ENCODE results near the gene SAYSD1.
A peak's percentile ranks its signal among the peaks of the same experiment; 100 is the strongest.

GRCh38 chr6:39092124-39092523, 22.9 kb downstream of the SAYSD1 start:
- TF ChIP-seq, protein P1, sequence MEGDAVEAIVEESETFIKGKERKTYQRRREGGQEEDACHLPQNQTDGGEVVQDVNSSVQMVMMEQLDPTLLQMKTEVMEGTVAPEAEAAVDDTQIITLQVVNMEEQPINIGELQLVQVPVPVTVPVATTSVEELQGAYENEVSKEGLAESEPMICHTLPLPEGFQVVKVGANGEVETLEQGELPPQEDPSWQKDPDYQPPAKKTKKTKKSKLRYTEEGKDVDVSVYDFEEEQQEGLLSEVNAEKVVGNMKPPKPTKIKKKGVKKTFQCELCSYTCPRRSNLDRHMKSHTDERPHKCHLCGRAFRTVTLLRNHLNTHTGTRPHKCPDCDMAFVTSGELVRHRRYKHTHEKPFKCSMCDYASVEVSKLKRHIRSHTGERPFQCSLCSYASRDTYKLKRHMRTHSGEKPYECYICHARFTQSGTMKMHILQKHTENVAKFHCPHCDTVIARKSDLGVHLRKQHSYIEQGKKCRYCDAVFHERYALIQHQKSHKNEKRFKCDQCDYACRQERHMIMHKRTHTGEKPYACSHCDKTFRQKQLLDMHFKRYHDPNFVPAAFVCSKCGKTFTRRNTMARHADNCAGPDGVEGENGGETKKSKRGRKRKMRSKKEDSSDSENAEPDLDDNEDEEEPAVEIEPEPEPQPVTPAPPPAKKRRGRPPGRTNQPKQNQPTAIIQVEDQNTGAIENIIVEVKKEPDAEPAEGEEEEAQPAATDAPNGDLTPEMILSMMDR (IDR thresholded peaks at IDR 0.05): peak in 1 of 12 donors; percentile 20
- no peak for TF ChIP-seq POLR2A (IDR thresholded peaks at IDR 0.05)
